ENCODE measurements around the gene CATSPER4. TPM values are rescaled to one million over a fixed set of nuclear protein-coding genes. Genes with fewer than 3 reads are reported as not detected.

The CATSPER4 gene
- total RNA-seq, 1 donor from 2014 or later = 0.04 TPM

- no peaks in the 10 kb centered on the region for H3K36me3 ChIP-seq (ENCODE audit: control insufficient read depth, insufficient read depth, low read length)
- TF ChIP-seq CTCF (IDR thresholded peaks at IDR 0.05; ENCODE audit: insufficient read depth, low read length, poor library complexity, severe bottlenecking) = no peak
- H3K27me3 ChIP-seq (ENCODE audit: control insufficient read depth, insufficient read depth, low read length) = peaks cover 4% of the 10 kb centered on the region
- no peak overlapping the region for H3K4me3 ChIP-seq (ENCODE audit: low read depth, low read length)
- DNase-seq (ENCODE audit: low read depth) = no peak
These were observed 589 bp upstream of the CATSPER4 start for GRCh38 chr1:26189751-26190275.

- Histone ChIP-seq H3K4me3 (ENCODE audit: low read depth, low read length) (no peak overlapping the region), H3K36me3 (ENCODE audit: control insufficient read depth, insufficient read depth, low read length) (no peaks in the 10 kb centered on the region), H3K27me3 (ENCODE audit: control insufficient read depth, insufficient read depth, low read length) (peaks cover 4% of the 10 kb centered on the region)
- no peak for DNase-seq (ENCODE audit: low read depth)
- no peak for TF ChIP-seq CTCF (IDR thresholded peaks at IDR 0.05; ENCODE audit: insufficient read depth, low read length, poor library complexity, severe bottlenecking)
These were observed 1.3 kb downstream of the CATSPER4 start for GRCh38 chr1:26191739-26192138.

- no peak for TF ChIP-seq CTCF (IDR thresholded peaks at IDR 0.05; ENCODE audit: insufficient read depth, low read length, poor library complexity, severe bottlenecking)
- no peak for DNase-seq (ENCODE audit: low read depth)
- H3K36me3 ChIP-seq (ENCODE audit: control insufficient read depth, insufficient read depth, low read length) = no peaks in the 10 kb centered on the region
- peaks cover 4% of the 10 kb centered on the region for H3K27me3 ChIP-seq (ENCODE audit: control insufficient read depth, insufficient read depth, low read length)
- H3K4me3 ChIP-seq (ENCODE audit: low read depth, low read length) = no peak overlapping the region
These were observed 5.4 kb downstream of the CATSPER4 start for GRCh38 chr1:26195805-26196204.

- no peak for TF ChIP-seq CTCF (IDR thresholded peaks at IDR 0.05; ENCODE audit: insufficient read depth, low read length, poor library complexity, severe bottlenecking)
- peaks cover 4% of the 10 kb centered on the region for H3K27me3 ChIP-seq (ENCODE audit: control insufficient read depth, insufficient read depth, low read length)
- no peaks in the 10 kb centered on the region for H3K36me3 ChIP-seq (ENCODE audit: control insufficient read depth, insufficient read depth, low read length)
- DNase-seq (ENCODE audit: low read depth) = no peak
- H3K4me3 ChIP-seq (ENCODE audit: low read depth, low read length) = no peak overlapping the region
These were observed 6.9 kb downstream of the CATSPER4 start for GRCh38 chr1:26197301-26197700.

GRCh38 chr1:26197813-26198212, 7.4 kb downstream of the CATSPER4 start:
- TF ChIP-seq CTCF (IDR thresholded peaks at IDR 0.05; ENCODE audit: insufficient read depth, low read length, poor library complexity, severe bottlenecking) = no peak
- DNase-seq (ENCODE audit: low read depth) = no peak
- peaks cover 4% of the 10 kb centered on the region for H3K27me3 ChIP-seq (ENCODE audit: control insufficient read depth, insufficient read depth, low read length)

GRCh38 chr1:26200413-26200812, 10.0 kb downstream of the CATSPER4 start:
- Histone ChIP-seq H3K36me3 (ENCODE audit: control insufficient read depth, insufficient read depth, low read length) (no peaks in the 10 kb centered on the region), H3K27me3 (ENCODE audit: control insufficient read depth, insufficient read depth, low read length) (peaks cover 5% of the 10 kb centered on the region), H3K4me3 (ENCODE audit: low read depth, low read length) (no peak overlapping the region)
- TF ChIP-seq CTCF (IDR thresholded peaks at IDR 0.05; ENCODE audit: insufficient read depth, low read length, poor library complexity, severe bottlenecking) = no peak
- no peak for DNase-seq (ENCODE audit: low read depth)

More at GRCh38 chr1:26197813-26198212, 7.4 kb downstream of the CATSPER4 start:
- no peak overlapping the region for H3K4me3 ChIP-seq (ENCODE audit: low read depth, low read length)
- no peaks in the 10 kb centered on the region for H3K36me3 ChIP-seq (ENCODE audit: control insufficient read depth, insufficient read depth, low read length)
